Measurements from ENCODE around the gene SLCO2A1.

DNA sequence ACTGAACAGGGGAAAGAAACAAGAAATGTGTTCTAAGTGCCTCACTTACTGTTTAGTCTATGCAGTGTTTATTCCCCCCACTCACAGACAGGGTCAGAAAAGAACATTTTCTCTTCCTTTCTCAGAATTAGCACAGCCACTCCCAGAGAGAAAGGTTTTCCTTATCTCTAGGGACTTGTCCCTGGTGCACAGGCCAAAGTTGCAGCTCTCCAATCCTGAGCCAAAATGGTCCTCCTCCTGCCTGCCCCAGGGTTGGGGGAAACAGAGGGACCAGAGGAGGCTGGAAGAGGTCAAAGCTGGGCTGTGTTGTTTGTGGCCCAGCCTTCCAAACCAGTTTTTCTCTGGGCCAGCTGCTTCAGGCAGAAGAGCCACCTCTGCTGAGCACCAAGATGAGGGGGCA is 146.1 kb downstream of the SLCO2A1 start:
- TF ChIP-seq, protein P1, sequence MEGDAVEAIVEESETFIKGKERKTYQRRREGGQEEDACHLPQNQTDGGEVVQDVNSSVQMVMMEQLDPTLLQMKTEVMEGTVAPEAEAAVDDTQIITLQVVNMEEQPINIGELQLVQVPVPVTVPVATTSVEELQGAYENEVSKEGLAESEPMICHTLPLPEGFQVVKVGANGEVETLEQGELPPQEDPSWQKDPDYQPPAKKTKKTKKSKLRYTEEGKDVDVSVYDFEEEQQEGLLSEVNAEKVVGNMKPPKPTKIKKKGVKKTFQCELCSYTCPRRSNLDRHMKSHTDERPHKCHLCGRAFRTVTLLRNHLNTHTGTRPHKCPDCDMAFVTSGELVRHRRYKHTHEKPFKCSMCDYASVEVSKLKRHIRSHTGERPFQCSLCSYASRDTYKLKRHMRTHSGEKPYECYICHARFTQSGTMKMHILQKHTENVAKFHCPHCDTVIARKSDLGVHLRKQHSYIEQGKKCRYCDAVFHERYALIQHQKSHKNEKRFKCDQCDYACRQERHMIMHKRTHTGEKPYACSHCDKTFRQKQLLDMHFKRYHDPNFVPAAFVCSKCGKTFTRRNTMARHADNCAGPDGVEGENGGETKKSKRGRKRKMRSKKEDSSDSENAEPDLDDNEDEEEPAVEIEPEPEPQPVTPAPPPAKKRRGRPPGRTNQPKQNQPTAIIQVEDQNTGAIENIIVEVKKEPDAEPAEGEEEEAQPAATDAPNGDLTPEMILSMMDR (conservative IDR thresholded peaks at IDR 0.05; ENCODE audit: low read depth in 2 of 2), result no peak
- TF ChIP-seq EZH2phosphoT487 (IDR thresholded peaks at IDR 0.05; ENCODE audit: unreplicated experiment) (no peak), POLR2AphosphoS5 (IDR thresholded peaks at IDR 0.05; ENCODE audit: low read depth) (no peak), NANOG (IDR thresholded peaks at IDR 0.05; ENCODE audit: borderline replicate concordance) (no peak)

All from GM23338 (cell line).